PC-3 (cell line): Measurements from ENCODE around the gene ARHGAP15. TPM values are rescaled to one million over a fixed set of nuclear protein-coding genes. Genes with fewer than 3 reads are reported as not detected.

Experiments used
- ATAC-seq: fragments of 200-7000 bp; cut with Tn5 transposase; 2 replicates; pipeline ENCODE4 v1.9.1; 2020; ENCODE audit warnings: mild to moderate bottlenecking, moderate library complexity
- BruUV-seq: library from RNA; stranded (reverse); fragments of 400-500 nt; replicated peaks from 2 replicates; lab custom pipeline; 2021; lab: Mats Ljungman, UMichigan
- CTCF ChIA-PET: fragments of 300-600 bp; sonication (Branson Sonifier 250); formaldehyde crosslinking; loops from one replicate; lab custom pipeline; 2022; ENCODE audit warnings: antibody characterized with exemption; lab: Charles Lee
- POLR2A ChIA-PET: fragments of 300-600 bp; sonication (Branson Sonifier 250); formaldehyde crosslinking; loops from one replicate; lab custom pipeline; 2022; ENCODE audit warnings: antibody characterized with exemption; ENCODE audit not compliant: unreplicated experiment; lab: Charles Lee
- DNase-seq: peaks from one replicate; pipeline ENCODE4 v3.0.0-alpha.2; 2015
- H2AFZ ChIP-seq: fragments of 300-600 bp; sonication (generic); 2 replicates; pipeline ENCODE4 v1.6.0; 2016; ENCODE audit warnings: antibody characterized with exemption, low read length
- H3F3A ChIP-seq: fragments of 300-600 bp; sonication (generic); one replicate; pipeline ENCODE4 v1.6.0; 2017; ENCODE audit warnings: antibody characterized with exemption, low read length, control low read depth, mild to moderate bottlenecking; ENCODE audit not compliant: unreplicated experiment
- H3K27ac ChIP-seq: fragments of 300-600 bp; sonication (generic); 2 replicates; pipeline ENCODE4 v1.5.1; 2016; ENCODE audit warnings: mild to moderate bottlenecking, low read length
- H3K27me3 ChIP-seq: fragments of 300-600 bp; sonication (generic); 2 replicates; pipeline ENCODE4 v1.6.1; 2016; ENCODE audit warnings: low read length, mixed read lengths
- H3K36me3 ChIP-seq: fragments of 300-600 bp; sonication (generic); 2 replicates; pipeline ENCODE4 v1.6.1; 2016; ENCODE audit warnings: low read depth, mixed run types, low read length, mixed read lengths
- H3K4me1 ChIP-seq: fragments of 300-600 bp; sonication (generic); 2 replicates; pipeline ENCODE4 v1.5.1; 2016; ENCODE audit warnings: low read length; ENCODE audit not compliant: insufficient read depth
- H3K4me2 ChIP-seq: fragments of 300-600 bp; sonication (generic); 2 replicates; pipeline ENCODE4 v1.6.0; 2016; ENCODE audit warnings: low read length
- H3K4me3 ChIP-seq: fragments of 300-600 bp; sonication (generic); 2 replicates; pipeline ENCODE4 v1.5.1; 2016; ENCODE audit warnings: mild to moderate bottlenecking, low read length, mixed read lengths
- H3K79me2 ChIP-seq: fragments of 300-600 bp; sonication (generic); 2 replicates; pipeline ENCODE4 v1.6.1; 2017; ENCODE audit warnings: low read length, mixed read lengths
- H3K9ac ChIP-seq: fragments of 300-600 bp; sonication (generic); 2 replicates; pipeline ENCODE4 v1.6.0; 2016; ENCODE audit warnings: mild to moderate bottlenecking, low read length
- H3K9me2 ChIP-seq: fragments of 300-600 bp; sonication (generic); replicated peaks from 2 replicates; pipeline ENCODE4 v1.6.1; 2016; ENCODE audit warnings: mixed run types, low read length, mixed read lengths
- H3K9me3 ChIP-seq: fragments of 300-600 bp; sonication (generic); 2 replicates; pipeline ENCODE4 v1.6.1; 2016; ENCODE audit warnings: low read length, mixed read lengths
- H4K20me1 ChIP-seq: fragments of 300-600 bp; sonication (generic); 2 replicates; pipeline ENCODE4 v1.6.1; 2016; ENCODE audit warnings: low read length, mixed read lengths
- EZH2 ChIP-seq: fragments of 300-600 bp; sonication (generic); IDR thresholded peaks from one replicate; pipeline ENCODE4 v1.6.1; 2017; ENCODE audit warnings: antibody characterized with exemption, mild to moderate bottlenecking, low read length; ENCODE audit not compliant: unreplicated experiment
- EZH2phosphoT487 ChIP-seq: fragments of 300-600 bp; sonication (generic); IDR thresholded peaks from 2 replicates; pipeline ENCODE4 v1.6.1; 2018; ENCODE audit warnings: mild to moderate bottlenecking, antibody characterized with exemption, low read length, borderline replicate concordance
- intact Hi-C: fragments of 100-400 bp; cut with micrococcal nuclease; formaldehyde crosslinking; loops from 2 replicates; pipeline ENCODE4 v1.9.0; 2023
- total RNA-seq: library from RNA; depleted of rRNA; stranded (reverse); fragments of >200 nt; gene quantifications from 2 replicates; pipeline ENCODE4 v1.2.3, GENCODE V29; 2014
- TF ChIP-seq, protein P1 (sequence below): fragments of 300-600 bp; sonication (generic); conservative IDR thresholded peaks from 2 replicates; pipeline ENCODE4 v1.5.1; 2017; ENCODE audit warnings: antibody characterized with exemption, low read depth, mild to moderate bottlenecking, low read length

ARHGAP15 gene
- total RNA-seq, 1 experiment from 2014 or later = not detected

DNA sequence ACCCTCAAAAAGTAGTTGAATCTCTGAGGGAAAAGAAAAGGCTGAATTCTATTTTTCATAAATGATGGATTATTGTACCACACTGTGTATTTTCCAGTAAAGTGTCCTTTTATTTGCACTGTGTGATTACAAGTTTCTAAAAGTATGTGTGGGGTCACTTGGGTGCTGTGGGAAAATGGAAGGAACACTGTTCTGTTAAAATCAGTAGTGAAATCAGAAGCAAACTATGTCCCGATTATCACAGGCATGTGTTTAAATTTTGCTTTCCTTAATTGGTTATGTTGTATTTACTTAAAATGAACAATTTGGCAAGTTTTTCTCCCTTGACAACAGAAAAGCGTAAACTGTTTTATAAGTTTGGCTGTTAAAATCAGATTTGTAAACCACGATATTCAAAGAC lies 353.1 kb downstream of the ARHGAP15 start:
- Histone ChIP-seq H3K4me3 (no peak overlapping the region), H3K27me3 (no peaks in the 10 kb centered on the region), H3K79me2 (no peaks in the 10 kb centered on the region), H3K9ac (no peak overlapping the region), H3K9me3 (no peaks in the 10 kb centered on the region), H4K20me1 (no peaks in the 10 kb centered on the region), H3K4me2 (no peak overlapping the region), H3F3A (no peaks in the 10 kb centered on the region), H3K9me2 (no peaks in the 10 kb centered on the region), H3K4me1 (no peaks in the 10 kb centered on the region), H2AFZ (peak overlapping the region; percentile 29; the same call in 1 of the 2 replicates), H3K36me3 (no peaks in the 10 kb centered on the region), H3K27ac (no peak overlapping the region)
- CTCF ChIA-PET = no interaction called here
- DNase-seq = no peak
- POLR2A ChIA-PET = no interaction called here
- no peak for TF ChIP-seq EZH2
- TF ChIP-seq EZH2phosphoT487 = no peak
- TF ChIP-seq, protein P1, sequence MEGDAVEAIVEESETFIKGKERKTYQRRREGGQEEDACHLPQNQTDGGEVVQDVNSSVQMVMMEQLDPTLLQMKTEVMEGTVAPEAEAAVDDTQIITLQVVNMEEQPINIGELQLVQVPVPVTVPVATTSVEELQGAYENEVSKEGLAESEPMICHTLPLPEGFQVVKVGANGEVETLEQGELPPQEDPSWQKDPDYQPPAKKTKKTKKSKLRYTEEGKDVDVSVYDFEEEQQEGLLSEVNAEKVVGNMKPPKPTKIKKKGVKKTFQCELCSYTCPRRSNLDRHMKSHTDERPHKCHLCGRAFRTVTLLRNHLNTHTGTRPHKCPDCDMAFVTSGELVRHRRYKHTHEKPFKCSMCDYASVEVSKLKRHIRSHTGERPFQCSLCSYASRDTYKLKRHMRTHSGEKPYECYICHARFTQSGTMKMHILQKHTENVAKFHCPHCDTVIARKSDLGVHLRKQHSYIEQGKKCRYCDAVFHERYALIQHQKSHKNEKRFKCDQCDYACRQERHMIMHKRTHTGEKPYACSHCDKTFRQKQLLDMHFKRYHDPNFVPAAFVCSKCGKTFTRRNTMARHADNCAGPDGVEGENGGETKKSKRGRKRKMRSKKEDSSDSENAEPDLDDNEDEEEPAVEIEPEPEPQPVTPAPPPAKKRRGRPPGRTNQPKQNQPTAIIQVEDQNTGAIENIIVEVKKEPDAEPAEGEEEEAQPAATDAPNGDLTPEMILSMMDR = no peak
- BruUV-seq = no TSS peak
- intact Hi-C loops = no loop called here
- peak; percentile 33 for ATAC-seq

GRCh38 chr2:143482771-143483170 lies 353.6 kb downstream of the ARHGAP15 start:
- peak; percentile 27; the same call in 1 of the 2 replicates for ATAC-seq
- CTCF ChIA-PET = no interaction called here

GRCh38 chr2:143486976-143487375 lies 357.8 kb downstream of the ARHGAP15 start:
- Histone ChIP-seq H3K36me3 (no peaks in the 10 kb centered on the region), H3K4me1 (peaks cover 8% of the 10 kb centered on the region), H3K9me3 (no peaks in the 10 kb centered on the region), H3K79me2 (no peaks in the 10 kb centered on the region), H3K27ac (no peak overlapping the region), H4K20me1 (no peaks in the 10 kb centered on the region), H3K4me3 (no peak overlapping the region), H3F3A (no peaks in the 10 kb centered on the region), H3K9me2 (no peaks in the 10 kb centered on the region), H3K4me2 (no peak overlapping the region), H2AFZ (no peak overlapping the region), H3K9ac (no peak overlapping the region), H3K27me3 (no peaks in the 10 kb centered on the region)
- ChIA-PET CTCF (no interaction called here), POLR2A (no interaction called here)
- no peak for DNase-seq
- no peak for ATAC-seq
- no TSS peak for BruUV-seq
- TF ChIP-seq EZH2phosphoT487 (no peak), EZH2 (no peak)
- TF ChIP-seq, protein P1 = no peak
- intact Hi-C loops = no loop called here

More at GRCh38 chr2:143482771-143483170, 353.6 kb downstream of the ARHGAP15 start:
- no peak overlapping the region for H3K4me3 ChIP-seq
- no peak for DNase-seq
- no peaks in the 10 kb centered on the region for H3K9me2 ChIP-seq
- H3K79me2 ChIP-seq = no peaks in the 10 kb centered on the region
- no TSS peak for BruUV-seq
- no peaks in the 10 kb centered on the region for H3K36me3 ChIP-seq
- H3F3A ChIP-seq = no peaks in the 10 kb centered on the region
- intact Hi-C loops = no loop called here
- no peak overlapping the region for H3K27ac ChIP-seq
- no peaks in the 10 kb centered on the region for H3K9me3 ChIP-seq
- no peak overlapping the region for H3K4me2 ChIP-seq
- H3K9ac ChIP-seq = no peak overlapping the region
- H4K20me1 ChIP-seq = no peaks in the 10 kb centered on the region
- no peaks in the 10 kb centered on the region for H3K27me3 ChIP-seq
- no peak for TF ChIP-seq EZH2phosphoT487
- TF ChIP-seq, protein P1 = no peak
- TF ChIP-seq EZH2 = no peak
- H2AFZ ChIP-seq = peak overlapping the region; percentile 29; the same call in 1 of the 2 replicates
- H3K4me1 ChIP-seq = no peaks in the 10 kb centered on the region
- POLR2A ChIA-PET = no interaction called here
